ENCODE results near the gene PSMB3. TPM values are rescaled to one million over a fixed set of nuclear protein-coding genes. Genes with fewer than 3 reads are reported as not detected.
A peak's percentile ranks its signal among the peaks of the same experiment; 100 is the strongest.

PSMB3 gene
- total and polyA plus RNA-seq, 9 of the 15 experiments (the other 6 are each of a cell fraction or from before 2014, with no cell fraction given): 460 to 2,775 (median 574) TPM

DNA sequence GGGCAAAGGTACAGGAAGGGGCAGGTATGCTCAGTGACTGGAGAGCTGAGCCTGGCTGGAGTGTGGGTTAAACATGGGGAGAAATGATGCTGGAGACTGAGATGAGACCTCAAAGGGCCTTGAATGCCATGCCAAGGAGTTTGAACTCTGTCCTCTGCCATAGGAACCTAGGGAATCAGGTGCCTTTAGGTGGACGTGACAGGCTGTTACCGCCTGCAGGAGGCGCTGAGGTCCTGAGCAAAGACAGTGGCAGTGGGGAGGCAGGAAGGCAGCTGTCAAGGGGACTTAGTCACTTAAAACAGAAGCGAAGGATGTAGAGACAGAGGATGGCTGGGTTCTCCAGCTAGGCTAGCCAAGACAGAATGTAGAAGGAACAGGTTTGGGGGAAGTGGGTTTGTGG lies 9.1 kb downstream of the PSMB3 start (continued):
- TF ChIP-seq, protein P1, sequence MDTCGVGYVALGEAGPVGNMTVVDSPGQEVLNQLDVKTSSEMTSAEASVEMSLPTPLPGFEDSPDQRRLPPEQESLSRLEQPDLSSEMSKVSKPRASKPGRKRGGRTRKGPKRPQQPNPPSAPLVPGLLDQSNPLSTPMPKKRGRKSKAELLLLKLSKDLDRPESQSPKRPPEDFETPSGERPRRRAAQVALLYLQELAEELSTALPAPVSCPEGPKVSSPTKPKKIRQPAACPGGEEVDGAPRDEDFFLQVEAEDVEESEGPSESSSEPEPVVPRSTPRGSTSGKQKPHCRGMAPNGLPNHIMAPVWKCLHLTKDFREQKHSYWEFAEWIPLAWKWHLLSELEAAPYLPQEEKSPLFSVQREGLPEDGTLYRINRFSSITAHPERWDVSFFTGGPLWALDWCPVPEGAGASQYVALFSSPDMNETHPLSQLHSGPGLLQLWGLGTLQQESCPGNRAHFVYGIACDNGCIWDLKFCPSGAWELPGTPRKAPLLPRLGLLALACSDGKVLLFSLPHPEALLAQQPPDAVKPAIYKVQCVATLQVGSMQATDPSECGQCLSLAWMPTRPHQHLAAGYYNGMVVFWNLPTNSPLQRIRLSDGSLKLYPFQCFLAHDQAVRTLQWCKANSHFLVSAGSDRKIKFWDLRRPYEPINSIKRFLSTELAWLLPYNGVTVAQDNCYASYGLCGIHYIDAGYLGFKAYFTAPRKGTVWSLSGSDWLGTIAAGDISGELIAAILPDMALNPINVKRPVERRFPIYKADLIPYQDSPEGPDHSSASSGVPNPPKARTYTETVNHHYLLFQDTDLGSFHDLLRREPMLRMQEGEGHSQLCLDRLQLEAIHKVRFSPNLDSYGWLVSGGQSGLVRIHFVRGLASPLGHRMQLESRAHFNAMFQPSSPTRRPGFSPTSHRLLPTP (IDR thresholded peaks at IDR 0.05; ENCODE audit: borderline replicate concordance, extremely low read depth, insufficient read length): peak; percentile 16

DNA sequence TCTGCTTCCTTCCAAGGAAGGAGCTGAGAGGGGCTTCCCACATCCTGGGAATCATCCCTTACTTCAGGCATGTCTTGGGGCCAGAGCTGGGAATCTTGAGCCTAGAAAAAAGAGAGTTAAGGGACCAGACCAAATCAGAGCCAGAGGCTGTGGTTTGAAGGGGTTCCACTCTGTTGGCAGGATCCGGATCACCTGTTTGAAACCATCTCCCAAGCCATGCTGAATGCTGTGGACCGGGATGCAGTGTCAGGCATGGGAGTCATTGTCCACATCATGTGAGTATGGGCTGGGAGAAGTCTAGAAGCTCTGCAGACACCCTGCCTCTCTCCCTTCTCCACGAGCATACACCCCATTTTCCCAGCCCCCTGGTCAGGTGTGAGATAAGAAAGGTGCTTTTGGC lies 9.7 kb downstream of the PSMB3 start:
- Histone ChIP-seq H4K20me1 (replicated peaks; ENCODE audit: control insufficient read depth, insufficient read depth, low read length) (peaks cover 6% of the 10 kb centered on the region), H3K4me1 (replicated peaks in 1 of 2; ENCODE audit: control insufficient read depth in 2 of 2, insufficient read depth in 2 of 2, low read length in 2 of 2) (no peaks in the 10 kb centered on the region), H3K9ac (ENCODE audit: insufficient read depth in 1 of 2, low read depth in 2 of 2, low read length in 2 of 2) (no peak overlapping the region), H3K79me2 (ENCODE audit: control insufficient read depth, insufficient read depth, low read length) (no peaks in the 10 kb centered on the region), H3K27ac (ENCODE audit: extremely low read depth, low read depth, low read length) (no peak overlapping the region), H3K36me3 (ENCODE audit: control insufficient read depth, insufficient read depth, low read length) (peaks cover 90% of the 10 kb centered on the region), H3K9me1 (ENCODE audit: control insufficient read depth, insufficient read depth, low read length) (no peaks in the 10 kb centered on the region), H3K27me3 (ENCODE audit: control insufficient read depth in 2 of 2, insufficient read depth in 2 of 2, low read length in 2 of 2) (no peaks in the 10 kb centered on the region), H2AFZ (ENCODE audit: low read depth, low read length) (no peak overlapping the region), H3K4me3 (no peak overlapping the region), H3K4me2 (ENCODE audit: insufficient read depth, low read length) (no peak overlapping the region), H3K9me3 (replicated peaks; ENCODE audit: control insufficient read depth, insufficient read depth, low read depth, low read length) (no peaks in the 10 kb centered on the region)
- intact Hi-C loops (cut with micrococcal nuclease): no loop called here
- TF ChIP-seq ZNF24 (IDR thresholded peaks at IDR 0.05) (no peak), CEBPB (tag; IDR thresholded peaks at IDR 0.05) (no peak), GATAD2A (IDR thresholded peaks at IDR 0.05) (no peak), NR2F6 (CRISPR knock-in tag; IDR thresholded peaks at IDR 0.05) (no peak), ZEB2 (IDR thresholded peaks at IDR 0.05) (no peak), MYC (IDR thresholded peaks at IDR 0.05; ENCODE audit: low read depth, low read length) (no peak), MYC (CRISPR knock-in tag; IDR thresholded peaks at IDR 0.05; ENCODE audit: borderline replicate concordance, low read depth) (no peak), ZNF699 (CRISPR knock-in tag; IDR thresholded peaks at IDR 0.05; ENCODE audit: insufficient replicate concordance) (no peak), PHF21A (IDR thresholded peaks at IDR 0.05; ENCODE audit: borderline replicate concordance, low read depth) (no peak), NR3C1 (CRISPR knock-in tag; IDR thresholded peaks at IDR 0.05) (no peak)
- TF ChIP-seq, protein P2, sequence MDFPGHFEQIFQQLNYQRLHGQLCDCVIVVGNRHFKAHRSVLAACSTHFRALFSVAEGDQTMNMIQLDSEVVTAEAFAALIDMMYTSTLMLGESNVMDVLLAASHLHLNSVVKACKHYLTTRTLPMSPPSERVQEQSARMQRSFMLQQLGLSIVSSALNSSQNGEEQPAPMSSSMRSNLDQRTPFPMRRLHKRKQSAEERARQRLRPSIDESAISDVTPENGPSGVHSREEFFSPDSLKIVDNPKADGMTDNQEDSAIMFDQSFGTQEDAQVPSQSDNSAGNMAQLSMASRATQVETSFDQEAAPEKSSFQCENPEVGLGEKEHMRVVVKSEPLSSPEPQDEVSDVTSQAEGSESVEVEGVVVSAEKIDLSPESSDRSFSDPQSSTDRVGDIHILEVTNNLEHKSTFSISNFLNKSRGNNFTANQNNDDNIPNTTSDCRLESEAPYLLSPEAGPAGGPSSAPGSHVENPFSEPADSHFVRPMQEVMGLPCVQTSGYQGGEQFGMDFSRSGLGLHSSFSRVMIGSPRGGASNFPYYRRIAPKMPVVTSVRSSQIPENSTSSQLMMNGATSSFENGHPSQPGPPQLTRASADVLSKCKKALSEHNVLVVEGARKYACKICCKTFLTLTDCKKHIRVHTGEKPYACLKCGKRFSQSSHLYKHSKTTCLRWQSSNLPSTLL (IDR thresholded peaks at IDR 0.05): no peak
- no peak for FAIRE-seq
- in situ Hi-C loops (cut with MboI): no loop called here
- WGBS (ENCODE audit: insufficient coverage, low coverage, missing lambda C conversion rate): 97% methylated on average over 3 of the region's 3 CpGs
- DNase-seq (ENCODE audit: extremely low read depth in 1 of 4, low spot score in 3 of 4): no peak
- POLR2A ChIA-PET: interaction anchor here (0.6 to 1.2 kb wide), 5 partner anchors 10 to 32 kb away, joined by 3 to 6 read pairs (median 4); partner anchors contain the start of gene PSMB3
- no peak for ATAC-seq
- no TSS peak for BruUV-seq (replicated peaks)
- CTCF ChIA-PET (ENCODE audit: low intra/inter-chr PET ratio): interaction anchor here (0.6 kb wide), 1 partner anchor 100 kb away, joined by 3 read pairs; no protein-coding TSS in a partner anchor

Data from K562 (cell line).